Stimulated activated CD8-positive, alpha-beta memory T cell treated with anti-CD3 and anti-CD28 coated beads, Interleukin-12 subunit alpha, Interleukin-12 subunit beta, amount 100 ng/mL, for 24 hours (primary cell): ENCODE data around the gene SLC4A8.
"Not testable (repeated sequence)": the region's sequence is repeated elsewhere in the genome, so short reads cannot be mapped to it uniquely, and the experiment has no call there.

Experiments
- DNase-seq: peaks from one replicate; pipeline ENCODE4 v3.0.0-alpha.2; 2020; ENCODE audit errors: extremely low read depth

Gene SLC4A8

DNA sequence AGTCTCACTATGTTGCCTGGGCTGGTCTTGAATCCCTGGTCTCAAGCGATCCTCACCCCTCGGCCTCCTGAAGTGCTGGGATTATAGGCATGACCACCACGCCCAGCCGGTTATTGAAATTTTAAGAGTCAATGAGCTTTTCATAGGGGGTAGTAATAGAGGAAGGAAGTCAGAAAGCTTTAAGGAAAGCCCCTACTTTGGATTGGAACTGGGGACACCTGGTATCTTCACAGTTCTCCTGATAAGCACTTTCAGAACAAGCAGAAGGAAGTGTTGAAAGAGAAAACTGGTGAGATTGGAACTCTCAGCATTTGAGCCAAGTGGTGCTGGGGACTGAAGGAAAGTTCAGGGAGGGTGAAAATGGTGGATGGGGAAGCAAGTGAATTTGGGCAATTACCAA lies 5.1 kb downstream of the SLC4A8 start:
- DNase-seq = no peak

DNA sequence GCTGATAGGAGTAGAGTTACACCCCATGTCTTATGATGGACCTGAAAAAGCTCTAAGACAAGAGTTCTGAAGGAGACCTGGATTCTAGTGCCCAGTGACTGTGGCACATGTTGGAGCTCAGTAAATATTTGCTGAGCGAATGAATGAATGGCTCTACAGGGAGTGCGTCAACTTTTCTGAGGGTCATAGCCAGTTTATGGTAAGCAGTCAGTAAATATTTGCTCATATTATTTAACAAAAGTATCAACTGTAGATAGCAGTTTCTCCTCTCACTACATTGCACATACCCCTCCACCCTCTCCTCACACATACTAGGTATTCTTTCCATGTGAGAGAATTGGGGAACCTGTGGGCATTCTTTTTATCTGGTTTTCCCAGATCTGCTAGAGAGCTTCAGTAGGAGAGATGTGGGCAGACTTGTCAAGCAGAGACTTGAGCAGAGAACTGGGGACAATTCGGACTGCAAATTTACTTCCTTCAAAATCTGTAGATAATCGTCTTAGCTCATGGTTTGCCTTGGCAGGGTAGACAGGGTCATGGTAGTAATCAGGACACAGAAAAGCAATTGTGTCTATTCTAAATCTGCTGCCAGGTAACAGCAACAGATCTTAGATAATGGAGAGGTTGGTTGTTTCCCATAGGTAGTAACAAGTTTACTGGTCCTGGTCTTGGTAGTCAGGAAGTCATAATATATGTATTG lies 5.7 kb downstream of the SLC4A8 start:
- DNase-seq = no peak

GRCh38 chr12:51432921-51433320 lies 8.3 kb downstream of the SLC4A8 start:
- no peak for DNase-seq

DNA sequence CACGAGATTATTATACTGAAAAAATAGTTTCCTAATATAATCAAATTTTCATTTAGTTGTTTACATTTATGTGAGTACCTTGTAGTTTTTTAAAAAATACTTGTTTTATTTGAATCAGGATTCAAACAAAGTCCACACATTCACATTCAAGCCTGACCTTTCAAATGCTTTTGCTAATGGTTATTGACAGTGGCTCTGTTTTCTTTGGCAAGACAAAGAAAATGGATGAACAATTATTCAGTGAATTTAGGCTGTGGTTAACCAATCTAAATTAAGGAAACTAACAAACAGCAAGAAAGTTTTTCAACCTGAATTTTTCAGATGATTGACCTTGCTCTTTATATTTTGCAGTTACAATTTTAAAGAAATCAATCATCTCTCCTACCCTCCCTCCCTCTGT lies 9.7 kb downstream of the SLC4A8 start:
- DNase-seq = no peak

- DNase-seq = no peak
These were observed 12.8 kb downstream of the SLC4A8 start for GRCh38 chr12:51437431-51437830.

DNA sequence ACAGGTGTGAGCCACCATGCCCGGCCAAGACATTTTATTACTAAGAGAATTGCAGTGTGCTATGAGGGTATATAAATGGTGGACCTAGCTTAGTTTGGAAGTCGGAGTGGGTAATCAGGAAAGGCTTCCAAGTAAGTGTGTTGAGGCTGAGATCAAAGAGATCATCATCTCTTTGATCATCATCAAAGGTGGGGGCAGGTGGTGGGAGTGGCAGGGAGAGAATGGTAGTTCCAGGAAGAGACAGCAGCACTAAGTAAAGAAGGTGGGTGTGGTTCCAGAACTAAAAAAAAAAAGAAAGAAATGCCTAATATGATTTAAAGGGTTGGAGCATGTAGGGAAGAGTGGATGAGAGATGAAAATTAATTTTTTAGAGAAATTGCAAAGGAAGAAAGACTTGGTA lies 14.7 kb downstream of the SLC4A8 start:
- DNase-seq = no peak

- no peak for DNase-seq
These were observed 17.0 kb downstream of the SLC4A8 start for GRCh38 chr12:51441583-51441982.

DNA sequence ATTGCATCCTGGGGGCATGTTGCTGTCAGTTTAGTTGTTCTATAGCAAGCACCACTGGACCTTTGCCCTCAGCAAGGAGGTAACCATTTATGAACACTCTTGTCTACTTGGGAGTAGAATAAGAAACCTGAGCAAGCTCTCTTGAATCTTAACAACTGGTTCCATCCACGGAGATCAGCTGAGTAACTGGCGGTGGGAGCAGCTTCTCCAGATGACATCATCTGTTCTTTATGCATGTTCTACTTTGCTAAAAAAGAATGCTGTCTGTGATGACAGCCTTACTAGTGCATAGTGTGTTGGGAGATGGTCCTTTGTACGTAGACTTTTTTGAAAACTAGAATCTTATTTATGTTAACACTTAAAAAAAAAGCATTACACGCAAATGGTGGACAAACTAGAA lies 17.7 kb downstream of the SLC4A8 start:
- no peak for DNase-seq

DNA sequence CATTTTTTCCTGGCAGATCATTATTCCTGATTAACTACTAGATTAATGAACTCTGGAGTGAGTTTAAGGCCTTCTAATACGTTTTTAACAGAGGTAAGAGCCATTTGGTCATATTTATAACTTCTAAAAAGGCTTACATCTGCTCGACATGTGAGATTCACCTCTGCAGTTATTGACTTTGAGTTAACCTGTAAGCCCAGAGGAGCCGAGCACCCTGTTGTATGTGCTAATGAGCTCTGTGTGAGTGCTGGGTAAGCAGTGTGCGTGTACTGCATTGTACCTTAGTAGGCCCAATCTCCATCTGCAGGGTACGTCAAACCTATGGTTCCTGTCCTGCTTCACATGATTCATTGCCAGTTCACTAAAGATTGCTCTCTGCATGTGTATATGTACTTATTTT lies 18.9 kb downstream of the SLC4A8 start:
- no peak for DNase-seq

- no peak for DNase-seq
These were observed 24.1 kb downstream of the SLC4A8 start for GRCh38 chr12:51448618-51449256.

DNA sequence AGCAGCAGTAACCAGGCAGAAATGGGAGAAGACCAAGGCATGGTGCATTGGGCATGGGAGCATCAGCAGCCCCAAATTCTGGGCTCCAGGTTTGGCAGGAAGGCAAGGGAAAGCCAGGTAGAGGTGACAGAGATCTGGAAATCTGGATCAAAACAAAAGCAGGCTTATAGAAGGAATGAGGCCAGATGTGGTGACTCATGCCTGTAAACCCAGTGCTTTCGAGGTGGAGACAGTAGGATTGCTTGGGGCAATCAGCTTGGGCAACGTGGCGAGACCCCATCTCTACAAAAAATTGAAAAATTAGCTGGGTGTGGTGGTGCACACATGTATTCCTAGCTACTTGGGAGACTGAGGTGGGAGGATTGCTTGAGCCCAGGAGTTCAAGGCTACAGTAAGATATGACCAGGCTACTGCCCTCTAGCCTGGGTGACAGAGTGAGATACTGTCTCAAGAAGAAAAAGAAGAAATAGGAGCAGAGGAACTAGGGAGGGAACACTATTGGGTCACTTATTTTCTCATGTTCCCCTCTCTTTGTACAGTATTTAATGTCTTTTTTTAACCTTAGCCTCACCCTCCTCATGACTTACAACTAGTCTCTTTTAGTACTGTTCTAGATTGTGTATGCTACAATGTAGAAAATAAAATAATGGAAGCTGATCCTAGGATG lies 25.1 kb downstream of the SLC4A8 start:
- DNase-seq = no peak

DNA sequence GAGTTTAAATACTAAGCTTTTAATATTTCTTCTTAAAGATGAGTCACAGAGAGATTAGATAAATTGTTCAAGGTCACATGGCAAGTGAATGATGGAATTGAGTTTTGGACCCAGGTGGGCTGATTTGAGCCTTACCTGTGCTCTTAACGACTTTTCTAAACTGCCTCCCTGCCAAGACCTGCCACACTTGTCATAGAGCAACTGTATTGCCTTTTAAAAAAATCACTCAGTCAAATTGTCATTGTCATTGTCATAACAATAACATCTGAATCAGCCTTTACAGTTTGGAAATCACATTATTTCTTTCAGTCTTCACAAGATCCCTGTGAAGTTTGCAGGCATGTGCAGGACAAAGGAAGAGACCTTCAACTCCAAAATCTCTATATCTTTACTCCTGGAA lies 25.7 kb downstream of the SLC4A8 start:
- DNase-seq = no peak

GRCh38 chr12:51450806-51451205 lies 26.2 kb downstream of the SLC4A8 start:
- no peak for DNase-seq

DNA sequence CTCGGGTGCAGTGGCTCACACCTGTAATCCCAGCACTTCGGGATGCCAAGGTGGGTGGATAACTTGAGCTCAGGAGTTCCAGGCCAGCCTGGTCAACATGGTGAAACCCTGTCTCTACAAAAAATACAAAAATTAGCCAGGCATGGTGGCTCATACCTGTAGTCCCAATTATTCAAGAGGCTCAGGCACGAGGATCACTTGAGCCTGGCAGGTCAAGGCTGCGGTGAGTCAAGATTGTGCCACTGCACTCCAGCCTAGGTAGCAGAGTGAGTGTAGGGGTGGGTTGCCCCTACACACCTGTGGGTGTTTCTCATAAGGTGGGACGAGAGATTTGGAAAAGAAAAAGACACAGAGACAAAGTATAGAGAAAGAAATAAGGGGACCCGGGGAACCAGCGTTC lies 29.4 kb downstream of the SLC4A8 start:
- DNase-seq = not testable (repeated sequence)

GRCh38 chr12:51455050-51455449 lies 30.4 kb downstream of the SLC4A8 start:
- not testable (repeated sequence) for DNase-seq

GRCh38 chr12:51458635-51459034 lies 34.0 kb downstream of the SLC4A8 start:
- DNase-seq = no peak

DNA sequence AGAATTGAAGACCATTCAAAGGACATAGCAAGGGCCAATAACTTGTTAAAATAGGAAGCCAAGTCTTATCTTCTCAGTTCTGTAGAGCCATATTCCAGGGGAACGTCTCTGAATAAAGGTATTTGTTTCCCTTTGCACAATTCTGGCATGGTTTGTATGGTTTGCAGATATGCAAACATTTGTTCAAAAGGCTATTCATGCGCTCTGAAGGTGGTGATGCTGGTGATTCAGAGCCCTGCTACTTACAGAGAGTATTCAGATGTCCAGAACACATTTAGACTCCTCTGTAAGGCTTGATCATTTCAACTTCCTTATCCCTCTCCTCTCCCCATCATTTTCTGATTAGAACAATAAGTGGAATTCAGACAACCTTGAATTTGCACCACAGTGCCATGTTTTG lies 35.9 kb downstream of the SLC4A8 start:
- no peak for DNase-seq

DNA sequence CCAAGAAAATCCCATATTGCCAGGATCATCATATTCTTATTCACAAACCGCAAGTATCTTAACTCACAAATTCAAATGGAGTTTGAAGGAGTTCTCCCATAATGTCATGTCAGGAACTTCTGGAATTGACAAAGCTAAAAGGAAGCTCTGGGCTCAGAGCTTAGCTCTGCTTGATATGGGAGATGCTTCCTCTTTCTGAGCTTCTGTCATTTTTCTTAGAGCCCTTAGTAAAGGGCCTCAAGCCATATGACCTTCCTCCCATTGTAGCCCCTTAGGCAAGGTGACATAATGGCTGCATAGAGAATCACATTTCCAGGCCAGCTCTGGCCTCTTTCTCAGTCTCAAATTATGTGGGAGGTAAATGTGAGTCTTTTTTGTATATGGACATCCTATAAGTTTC lies 40.9 kb downstream of the SLC4A8 start:
- DNase-seq = no peak

DNA sequence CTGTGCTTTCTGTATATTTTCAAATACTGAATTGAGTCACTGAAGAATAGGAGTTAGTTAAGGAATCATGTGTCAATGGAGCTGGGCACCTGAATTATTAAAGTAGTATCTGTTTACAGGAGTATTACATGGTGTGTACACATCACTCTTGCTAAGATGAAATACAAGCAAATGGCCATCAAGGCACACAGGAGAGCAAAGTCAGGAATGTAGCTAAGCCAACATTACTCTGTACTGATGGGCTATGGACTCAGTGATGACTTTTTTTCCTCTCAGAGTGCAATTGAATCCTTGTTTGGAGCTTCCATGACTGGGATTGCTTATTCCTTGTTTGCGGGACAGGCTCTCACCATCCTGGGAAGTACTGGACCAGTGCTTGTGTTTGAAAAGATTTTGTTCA lies 45.5 kb downstream of the SLC4A8 start:
- DNase-seq = no peak

DNA sequence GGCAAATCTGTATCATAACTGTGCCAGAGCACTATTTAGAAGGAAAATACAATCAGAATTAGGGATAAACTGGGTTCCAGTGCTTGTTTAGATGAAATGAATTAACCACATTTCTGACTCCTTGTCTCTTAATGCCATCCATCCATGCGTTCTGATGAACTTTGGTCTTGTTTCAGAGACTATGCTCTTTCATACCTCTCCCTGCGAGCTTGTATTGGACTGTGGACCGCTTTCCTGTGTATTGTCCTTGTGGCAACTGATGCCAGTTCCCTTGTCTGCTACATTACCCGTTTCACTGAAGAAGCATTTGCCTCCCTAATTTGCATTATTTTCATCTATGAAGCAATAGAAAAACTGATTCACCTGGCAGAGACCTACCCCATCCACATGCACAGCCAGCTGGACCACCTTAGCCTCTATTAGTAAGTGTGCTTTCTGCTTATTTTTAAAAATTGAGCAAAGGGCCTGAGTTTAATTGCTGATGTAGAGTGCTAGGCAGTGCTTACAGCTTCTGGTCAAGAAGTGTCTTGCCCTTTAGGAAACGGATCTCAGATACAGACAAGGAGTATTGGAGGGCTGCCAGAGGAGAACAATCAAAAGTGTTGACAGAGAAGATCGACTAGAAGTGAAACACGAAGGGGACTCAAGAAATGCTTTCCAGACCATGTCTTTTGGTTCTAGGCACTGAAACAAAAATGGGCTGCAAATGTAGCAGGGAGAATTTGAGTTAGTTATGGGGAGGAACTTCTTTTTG lies 46.7 kb downstream of the SLC4A8 start:
- no peak for DNase-seq

- no peak for DNase-seq
These were observed 48.4 kb downstream of the SLC4A8 start for GRCh38 chr12:51472984-51473383.

DNA sequence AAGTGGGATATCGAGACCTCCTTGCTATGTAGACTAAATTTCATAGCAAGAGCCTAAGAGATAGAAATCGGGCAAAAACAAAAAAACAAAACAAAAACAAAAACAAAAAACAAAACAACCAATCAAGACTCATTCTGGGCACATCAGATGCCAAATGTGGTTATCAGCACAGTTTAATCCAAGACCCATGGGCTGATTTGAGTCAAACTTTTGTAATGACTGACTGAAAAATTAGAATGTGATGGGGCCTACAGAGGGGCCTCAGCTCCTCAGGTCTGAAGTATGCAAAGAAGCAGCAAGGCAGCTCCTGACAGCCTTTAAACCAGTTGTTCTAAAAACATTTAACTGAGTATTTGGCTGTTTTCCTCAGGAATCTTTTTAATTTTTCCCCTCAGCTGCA lies 49.3 kb downstream of the SLC4A8 start:
- no peak for DNase-seq

- no peak for DNase-seq
These were observed 50.9 kb downstream of the SLC4A8 start for GRCh38 chr12:51475543-51475942.
